ENCODE measurements around the gene KIF6.

KIF6 gene

GRCh38 chr6:39411465-39411864, 313.7 kb downstream of the KIF6 start:
- DNase-seq: no peak

- DNase-seq: no peak
Observed at GRCh38 chr6:39411001-39411400, 314.2 kb downstream of the KIF6 start.

- no peak for DNase-seq
Observed at GRCh38 chr6:39409889-39410288, 315.3 kb downstream of the KIF6 start.

DNA sequence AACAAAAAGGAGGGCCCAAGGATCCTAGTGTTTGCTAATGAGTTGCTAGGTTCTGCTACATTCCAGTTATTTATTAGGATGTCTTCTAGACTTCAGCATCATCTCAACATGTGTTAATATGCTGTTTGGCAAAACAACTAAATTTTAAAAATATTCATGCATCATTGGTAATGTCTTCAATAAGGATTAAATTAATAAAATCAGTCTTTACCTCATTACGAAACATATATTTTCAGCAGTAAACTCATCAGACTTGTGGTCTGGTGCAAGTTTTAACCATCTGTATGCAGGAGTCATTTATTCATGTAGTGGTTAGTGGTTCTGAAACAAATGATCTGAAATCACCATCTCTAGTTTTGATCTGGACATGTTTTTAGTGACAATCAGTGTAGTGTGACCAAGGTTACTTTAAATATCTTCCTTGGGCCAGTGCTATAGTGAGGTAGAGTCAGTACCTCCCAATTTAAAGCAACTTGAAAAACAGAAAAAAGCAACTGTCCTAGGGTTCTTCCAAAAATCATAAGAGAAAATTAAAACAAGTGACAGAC, 317.7 kb downstream of the KIF6 start:
- no peak for DNase-seq

- no peak for DNase-seq
Observed at GRCh38 chr6:39404312-39404711, 320.9 kb downstream of the KIF6 start.

- no peak for DNase-seq
Observed at GRCh38 chr6:39403304-39403703, 321.9 kb downstream of the KIF6 start.

- no peak for DNase-seq
Observed at GRCh38 chr6:39402239-39402751, 322.9 kb downstream of the KIF6 start.

- no peak for DNase-seq
Observed at GRCh38 chr6:39401376-39401775, 323.8 kb downstream of the KIF6 start.

DNA sequence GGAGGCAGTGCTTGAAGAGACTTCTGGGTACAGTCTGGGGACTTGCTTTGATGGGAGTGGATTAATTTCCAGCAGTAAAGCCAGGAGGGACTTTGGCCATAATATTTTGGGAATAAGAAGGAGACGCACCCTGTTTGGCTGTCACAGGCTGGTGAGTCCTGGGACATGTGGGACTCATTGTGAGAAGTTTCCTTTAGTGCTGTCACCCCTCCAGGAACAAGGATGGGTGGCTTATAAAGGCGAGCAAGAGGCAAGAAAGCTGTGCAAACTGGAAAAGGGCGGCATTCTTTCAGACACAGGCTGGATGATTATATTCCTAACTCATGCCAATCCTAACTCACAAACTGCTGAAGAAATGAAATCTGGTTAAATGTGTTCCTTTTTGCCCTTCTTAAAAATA, 325.2 kb downstream of the KIF6 start:
- DNase-seq: no peak

GRCh38 chr6:39396854-39397253, 328.4 kb downstream of the KIF6 start:
- no peak for DNase-seq

DNA sequence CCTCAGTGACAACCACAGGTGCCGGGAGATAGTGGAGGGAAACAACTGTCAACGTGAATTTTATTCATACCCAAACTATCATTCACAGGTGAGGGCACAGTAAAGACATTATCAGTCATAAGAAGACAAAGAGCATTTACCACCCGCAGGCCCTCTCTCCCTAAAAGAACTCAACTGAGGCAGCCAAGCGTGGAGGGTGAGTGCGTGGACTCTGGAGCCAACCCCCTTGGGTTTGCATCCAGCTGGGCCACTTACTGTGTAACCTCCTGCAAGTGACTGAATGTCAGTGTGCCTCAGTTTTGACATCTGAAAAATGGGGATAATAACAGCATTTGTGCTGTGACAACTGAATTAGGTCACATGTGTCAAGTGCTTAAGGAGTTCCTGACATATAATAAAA, 332.1 kb downstream of the KIF6 start:
- no peak for DNase-seq

DNA sequence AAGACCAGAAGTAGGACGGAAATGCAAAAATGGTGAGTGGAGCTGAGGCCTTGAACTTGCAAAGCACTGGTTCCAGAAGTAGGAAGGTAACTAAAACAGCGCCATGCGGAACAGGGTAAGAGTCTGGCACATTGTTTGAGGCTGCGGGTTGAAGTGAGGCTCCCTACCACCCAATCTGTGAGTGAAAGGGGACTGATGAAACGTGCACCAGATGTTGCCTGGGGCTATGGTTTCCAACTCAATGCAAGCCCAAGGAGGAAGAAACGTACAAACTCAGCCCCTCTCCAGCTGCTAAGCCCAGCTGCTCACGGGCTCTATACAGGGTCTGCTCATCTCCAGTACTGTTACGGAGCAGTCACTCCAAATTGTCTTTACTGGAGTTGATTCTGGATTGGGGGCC, 334.0 kb downstream of the KIF6 start:
- DNase-seq: no peak

DNA sequence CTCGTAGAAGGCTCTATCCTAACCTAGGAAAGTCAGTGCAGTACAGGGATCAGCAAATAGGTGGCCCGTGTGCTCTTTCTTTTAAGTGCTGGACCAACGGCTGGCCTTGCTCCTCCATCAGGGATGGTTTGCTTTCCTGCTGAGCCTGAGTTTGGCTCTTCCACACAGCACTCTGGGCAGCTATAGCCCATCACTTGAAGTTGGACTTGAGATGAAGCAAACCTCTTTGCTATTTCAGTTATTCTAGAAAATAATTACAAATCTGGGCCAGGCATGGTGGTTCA, 335.8 kb downstream of the KIF6 start:
- no peak for DNase-seq

GRCh38 chr6:39388606-39389483, 336.4 kb downstream of the KIF6 start:
- no peak for DNase-seq

DNA sequence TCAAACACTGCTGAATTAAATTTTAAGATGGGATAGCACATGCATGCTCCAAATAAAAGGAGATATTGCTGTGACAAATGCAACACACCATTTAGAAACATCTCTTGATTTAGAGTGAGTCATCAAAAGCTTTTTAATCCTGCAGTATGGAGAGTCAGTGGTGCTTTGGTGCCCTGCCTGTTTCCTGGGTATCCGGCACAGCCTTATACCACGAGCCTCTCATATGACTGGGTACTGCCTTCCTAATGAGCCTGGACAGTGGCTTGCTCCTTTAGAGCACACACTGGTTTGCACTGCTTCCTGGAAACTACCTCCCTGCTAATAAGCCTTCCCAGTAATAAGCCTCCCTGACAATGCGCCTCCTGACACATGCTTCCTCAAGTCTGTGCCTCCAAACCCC, 337.4 kb downstream of the KIF6 start:
- DNase-seq: no peak

DNA sequence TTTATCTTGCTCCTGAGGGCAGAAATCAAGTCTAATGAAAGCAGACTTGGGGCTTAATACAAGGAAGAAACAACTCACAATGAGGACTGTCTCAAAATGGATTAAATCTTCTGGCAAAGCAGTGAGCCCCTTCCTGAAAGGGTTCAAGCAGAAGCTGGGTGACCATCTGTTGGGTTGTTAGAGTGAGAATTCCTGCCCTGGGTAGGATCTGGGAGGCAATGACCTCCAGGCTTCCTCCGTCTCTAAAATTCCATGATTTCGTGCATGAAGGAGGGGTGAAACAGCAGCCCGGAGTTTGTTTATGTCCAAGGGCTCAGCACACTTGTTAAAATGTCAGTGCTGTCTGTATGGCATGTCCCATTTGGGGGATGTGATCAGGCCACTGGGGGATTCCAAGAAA, 338.7 kb downstream of the KIF6 start:
- DNase-seq: no peak

DNA sequence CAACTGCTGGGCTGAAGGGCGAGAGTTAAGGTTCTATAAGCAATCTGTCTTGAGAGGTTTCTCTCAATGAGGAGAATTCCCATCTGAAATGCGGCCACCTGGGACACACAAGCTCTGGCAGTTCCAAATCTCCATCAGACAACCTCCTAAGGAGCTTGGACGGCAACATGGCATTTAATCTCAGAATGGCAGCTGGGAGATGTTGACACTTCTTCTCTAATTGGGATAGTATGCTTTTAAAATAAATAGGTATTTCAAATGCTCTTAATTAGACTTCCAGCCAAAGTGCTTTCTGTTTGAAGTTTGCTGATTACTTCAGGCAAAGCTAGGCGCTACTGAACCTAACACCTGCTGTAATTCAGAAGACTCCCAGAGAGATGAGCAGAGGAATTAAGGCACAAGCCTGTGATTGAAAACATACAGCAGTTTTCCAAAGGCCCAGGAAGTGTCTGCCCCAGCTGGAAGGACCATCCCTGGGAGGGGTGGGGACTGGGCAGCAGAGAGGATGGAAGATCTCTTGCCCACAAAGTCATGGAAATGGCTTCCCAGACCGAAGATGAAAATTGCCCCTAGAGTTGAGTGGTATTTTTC, 343.6 kb downstream of the KIF6 start:
- no peak for DNase-seq

GRCh38 chr6:39380837-39381549, 344.2 kb downstream of the KIF6 start:
- DNase-seq: no peak

- DNase-seq: no peak
Observed at GRCh38 chr6:39378960-39379425, 346.2 kb downstream of the KIF6 start.

DNA sequence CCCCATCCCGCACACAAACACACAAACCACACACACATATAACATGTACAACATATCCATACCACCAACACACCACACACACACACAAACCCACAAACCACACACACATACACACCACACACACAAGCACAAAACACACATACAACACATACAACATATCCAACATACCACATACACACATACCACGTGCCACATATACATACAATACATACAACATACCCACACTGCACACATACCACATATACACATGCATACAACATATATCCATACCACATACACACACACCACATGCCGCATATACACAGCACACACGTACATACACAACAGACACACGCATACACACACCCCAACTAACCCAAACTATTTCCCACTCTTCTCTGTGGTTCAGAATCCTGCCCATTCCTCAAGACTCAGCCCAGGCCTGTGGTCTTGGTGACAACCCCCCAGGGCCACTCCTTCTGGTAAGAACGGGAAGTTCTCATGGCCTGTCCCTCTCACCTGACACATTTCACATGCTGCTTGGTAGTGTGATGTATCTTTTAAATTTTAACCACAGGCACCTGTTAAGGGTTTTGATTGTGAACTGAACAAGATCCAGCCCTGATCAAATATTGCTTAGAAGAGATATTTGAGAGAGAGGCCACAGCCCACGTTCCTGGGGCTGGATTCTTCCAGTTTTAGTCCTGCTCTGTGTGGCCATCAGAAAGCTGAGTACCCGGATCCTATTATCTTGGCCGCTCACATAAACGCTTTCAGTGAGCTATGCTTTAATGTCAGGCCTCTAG, 346.8 kb downstream of the KIF6 start:
- no peak for DNase-seq

- DNase-seq: peak in 1 of 2 donors; percentile 3
Observed at GRCh38 chr6:39377539-39377950, 347.7 kb downstream of the KIF6 start.

- no peak for DNase-seq
Observed at GRCh38 chr6:39375405-39375804, 349.8 kb downstream of the KIF6 start.

DNA sequence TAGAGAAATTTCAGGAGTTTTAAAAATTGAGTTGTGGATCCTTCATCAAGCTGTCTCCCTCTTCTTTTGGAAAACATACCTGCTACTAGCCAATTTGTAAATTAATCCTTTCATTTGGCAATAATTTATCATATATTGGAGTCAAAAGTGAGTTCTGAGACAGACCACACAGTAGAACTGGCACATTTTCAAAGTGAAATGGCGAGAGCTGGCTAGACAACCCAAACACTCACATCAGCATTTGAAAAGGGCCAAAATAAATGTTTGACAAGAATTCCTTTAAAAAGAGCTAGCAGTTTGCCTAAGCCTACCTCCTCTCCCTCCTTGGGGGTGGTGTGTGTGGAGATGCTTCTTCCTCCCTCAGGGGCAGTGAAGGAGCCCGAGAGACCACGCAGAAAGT, 354.8 kb downstream of the KIF6 start:
- no peak for DNase-seq
